SK-N-MC (cell line): Measurements from ENCODE around the gene TYW1B.
"Not testable (repeated sequence)": the region's sequence is repeated elsewhere in the genome, so short reads cannot be mapped to it uniquely, and the experiment has no call there.

Experiments
- DNase-seq: peaks from one replicate; pipeline ENCODE4 v3.0.0-alpha.2; 2011; ENCODE audit warnings: low read depth, low spot score
- H3K27ac ChIP-seq: fragments of 200-600 bp; sonication (generic); 2 replicates; pipeline ENCODE4 v1.5.1; 2016; ENCODE audit warnings: mixed run types
- H3K36me3 ChIP-seq: fragments of 200-600 bp; sonication (generic); 2 replicates; pipeline ENCODE4 v1.6.1; 2017; ENCODE audit warnings: antibody characterized with exemption, low read length, mixed read lengths; ENCODE audit not compliant: insufficient read depth
- H3K4me3 ChIP-seq: fragments of 200-600 bp; sonication (generic); 2 replicates; pipeline ENCODE4 v1.5.1; 2016
- H3K9ac ChIP-seq: fragments of 200-600 bp; sonication (generic); 2 replicates; pipeline ENCODE4 v1.8.0; 2017; ENCODE audit warnings: mixed run types, mixed read lengths; ENCODE audit not compliant: insufficient read length
- H3K9me3 ChIP-seq: fragments of 200-600 bp; sonication (generic); 2 replicates; pipeline ENCODE4 v1.6.1; 2017; ENCODE audit warnings: low read depth, mild to moderate bottlenecking, antibody characterized with exemption, low read length, moderate library complexity, mixed read lengths
- EZH2 ChIP-seq: fragments of 200-600 bp; sonication (generic); IDR thresholded peaks from one replicate; pipeline ENCODE4 v1.6.1; 2017; ENCODE audit warnings: antibody characterized with exemption
- FOXP2 ChIP-seq: optimal IDR thresholded peaks from 2 replicates; pipeline ENCODE3; 2011; ENCODE audit warnings: mild to moderate bottlenecking, moderate library complexity; ENCODE audit not compliant: insufficient read depth; ENCODE audit errors: extremely low read length, control extremely low read depth
- POLR2AphosphoS5 ChIP-seq: IDR thresholded peaks from 2 replicates; pipeline ENCODE4 v1.6.1; 2012; ENCODE audit warnings: mild to moderate bottlenecking, low read depth, low read length, borderline replicate concordance

TYW1B gene

GRCh38 chr7:72805526-72806494 lies 22.2 kb downstream of the TYW1B start:
- H3K27ac ChIP-seq: no peak overlapping the region
- DNase-seq: no peak

GRCh38 chr7:72803778-72804177 lies 24.2 kb downstream of the TYW1B start:
- H3K4me3 ChIP-seq, DNase-seq, H3K9me3 ChIP-seq, H3K36me3 ChIP-seq, H3K27ac ChIP-seq, H3K9ac ChIP-seq: not testable (repeated sequence)

More at GRCh38 chr7:72805526-72806494, 22.2 kb downstream of the TYW1B start:
- no peak for TF ChIP-seq POLR2AphosphoS5
- no peak for TF ChIP-seq EZH2
- no peak for TF ChIP-seq FOXP2
- Histone ChIP-seq H3K36me3 (peaks cover 7% of the 10 kb centered on the region; the same call in 1 of the 2 replicates), H3K4me3 (no peak overlapping the region), H3K9ac (no peak overlapping the region), H3K9me3 (no peaks in the 10 kb centered on the region)

GRCh38 chr7:72801564-72801963 lies 26.4 kb downstream of the TYW1B start:
- H3K36me3 ChIP-seq: peaks cover 11% of the 10 kb centered on the region; the same call in 1 of the 2 replicates
- H3K4me3 ChIP-seq, H3K9ac ChIP-seq, DNase-seq, H3K27ac ChIP-seq, H3K9me3 ChIP-seq: not testable (repeated sequence)

GRCh38 chr7:72795401-72795800 lies 32.6 kb downstream of the TYW1B start:
- not testable (repeated sequence) for H3K27ac ChIP-seq, H3K9ac ChIP-seq, DNase-seq, H3K4me3 ChIP-seq, H3K36me3 ChIP-seq, H3K9me3 ChIP-seq

GRCh38 chr7:72793791-72794190 lies 34.2 kb downstream of the TYW1B start:
- TF ChIP-seq FOXP2 (no peak), EZH2 (no peak), POLR2AphosphoS5 (no peak)
- Histone ChIP-seq H3K27ac (no peak overlapping the region), H3K36me3 (peaks cover 4% of the 10 kb centered on the region; the same call in 1 of the 2 replicates), H3K9ac (no peak overlapping the region), H3K4me3 (no peak overlapping the region), H3K9me3 (no peaks in the 10 kb centered on the region)
- no peak for DNase-seq

- H3K4me3 ChIP-seq, H3K27ac ChIP-seq, H3K9ac ChIP-seq, DNase-seq, H3K9me3 ChIP-seq, H3K36me3 ChIP-seq: not testable (repeated sequence)
Observed at GRCh38 chr7:72790698-72791060, 37.3 kb downstream of the TYW1B start.

GRCh38 chr7:72790048-72790697 lies 37.8 kb downstream of the TYW1B start:
- not testable (repeated sequence) for H3K4me3 ChIP-seq, H3K9ac ChIP-seq, H3K36me3 ChIP-seq, H3K27ac ChIP-seq, H3K9me3 ChIP-seq, DNase-seq

GRCh38 chr7:72785166-72785955 lies 42.6 kb downstream of the TYW1B start:
- H3K4me3 ChIP-seq: no peak overlapping the region
- H3K9me3 ChIP-seq: no peaks in the 10 kb centered on the region
- H3K9ac ChIP-seq: no peak overlapping the region
- no peaks in the 10 kb centered on the region for H3K36me3 ChIP-seq
- no peak for DNase-seq
- H3K27ac ChIP-seq: no peak overlapping the region
- TF ChIP-seq POLR2AphosphoS5: no peak
- TF ChIP-seq FOXP2: no peak
- no peak for TF ChIP-seq EZH2

GRCh38 chr7:72783601-72784370 lies 44.2 kb downstream of the TYW1B start:
- not testable (repeated sequence) for H3K27ac ChIP-seq, H3K9ac ChIP-seq, DNase-seq, H3K36me3 ChIP-seq, H3K4me3 ChIP-seq, H3K9me3 ChIP-seq
